ENCODE measurements around the gene DYRK1B. TPM values are rescaled to one million over a fixed set of nuclear protein-coding genes. Genes with fewer than 3 reads are reported as not detected.
"Not testable (repeated sequence)": the region's sequence is repeated elsewhere in the genome, so short reads cannot be mapped to it uniquely, and the experiment has no call there.

The DYRK1B gene
- polyA plus RNA-seq (2014; cell fraction: cytosol; rRNA removed): 15.3 and 18.4 TPM in 2 replicates
- polyA plus RNA-seq (2014; cell fraction: nucleus; rRNA removed): 9.5 and 16.3 TPM in 2 replicates

- DNase-seq (ENCODE audit: low spot score): peak; percentile 97
These were observed at the start of gene DYRK1B for GRCh38 chr19:39833464-39834286. TSS of gene DYRK1B (minus strand) at chr19:39834162. CDS start at chr19:39831867, 2,295 bp downstream.

GRCh38 chr19:39882645-39883044, 48.7 kb upstream of the DYRK1B start:
- not testable (repeated sequence) for DNase-seq (ENCODE audit: low spot score)

GRCh38 chr19:39881495-39882110, 47.6 kb upstream of the DYRK1B start:
- peak; percentile 63 for DNase-seq (ENCODE audit: low spot score)

DNA sequence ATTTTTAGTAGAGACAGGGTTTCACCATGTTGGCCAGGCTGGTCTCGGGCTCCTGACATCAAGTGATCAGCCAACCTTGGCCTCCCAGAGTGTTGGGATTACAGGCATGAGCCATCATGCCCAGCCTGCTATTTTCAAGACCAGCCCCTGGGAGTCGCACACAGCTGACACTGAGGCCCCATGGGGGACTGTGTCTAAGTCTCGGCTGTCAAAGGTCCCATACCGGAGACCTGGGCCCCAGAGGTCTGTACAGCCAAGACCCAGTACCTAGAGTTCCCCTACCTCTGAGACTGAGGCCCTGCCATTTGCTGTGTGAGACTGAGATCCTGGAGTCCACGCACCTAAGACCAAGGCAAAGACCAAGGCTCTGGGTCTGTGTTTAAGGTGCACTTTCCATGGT, 46.3 kb upstream of the DYRK1B start:
- not testable (repeated sequence) for DNase-seq (ENCODE audit: low spot score)

- not testable (repeated sequence) for DNase-seq (ENCODE audit: low spot score)
These were observed 45.8 kb upstream of the DYRK1B start for GRCh38 chr19:39879796-39880195.

GRCh38 chr19:39878866-39879265, 44.9 kb upstream of the DYRK1B start:
- not testable (repeated sequence) for DNase-seq (ENCODE audit: low spot score)

GRCh38 chr19:39878398-39878797, 44.4 kb upstream of the DYRK1B start:
- DNase-seq (ENCODE audit: low spot score): no peak

DNA sequence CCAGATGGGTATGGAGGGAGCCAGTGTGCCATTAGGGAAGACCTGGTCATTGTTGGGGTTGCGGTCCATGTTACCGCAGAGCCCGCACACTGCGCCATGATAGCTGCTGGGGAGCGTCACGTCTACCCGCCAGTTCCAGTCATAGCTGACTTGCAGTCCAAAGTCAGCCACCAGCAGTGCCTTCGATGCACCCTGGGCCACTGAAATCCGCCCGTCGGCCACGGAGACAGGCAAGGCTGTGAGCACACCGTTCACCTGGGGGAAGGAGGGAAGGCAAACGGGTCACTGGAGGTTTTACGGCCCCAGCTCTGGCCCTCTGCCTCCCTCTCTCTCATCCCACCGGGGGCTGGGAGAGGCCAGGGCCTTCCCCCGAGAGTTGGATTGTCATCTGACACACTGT, 44.0 kb upstream of the DYRK1B start:
- DNase-seq (ENCODE audit: low spot score): not testable (repeated sequence)

DNA sequence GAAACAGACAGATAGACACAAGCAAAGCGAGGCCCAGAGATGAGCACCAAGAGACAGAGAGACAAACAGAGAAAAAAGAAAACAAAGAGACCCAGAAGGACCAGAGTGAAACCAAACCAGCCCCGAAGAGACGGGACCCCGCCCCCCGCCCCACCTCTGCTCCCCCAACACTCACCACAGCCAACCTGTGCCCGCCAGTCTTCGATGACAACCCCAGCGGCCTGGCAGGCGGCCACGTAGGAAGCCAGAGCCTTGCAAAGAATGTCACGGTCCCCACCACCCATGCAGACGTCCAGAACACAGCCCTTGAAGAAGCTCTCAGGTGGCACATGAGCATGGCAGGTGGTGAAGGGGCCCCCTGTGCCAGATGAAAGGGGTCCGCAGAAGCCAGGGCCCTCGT, 43.5 kb upstream of the DYRK1B start:
- not testable (repeated sequence) for DNase-seq (ENCODE audit: low spot score)

DNA sequence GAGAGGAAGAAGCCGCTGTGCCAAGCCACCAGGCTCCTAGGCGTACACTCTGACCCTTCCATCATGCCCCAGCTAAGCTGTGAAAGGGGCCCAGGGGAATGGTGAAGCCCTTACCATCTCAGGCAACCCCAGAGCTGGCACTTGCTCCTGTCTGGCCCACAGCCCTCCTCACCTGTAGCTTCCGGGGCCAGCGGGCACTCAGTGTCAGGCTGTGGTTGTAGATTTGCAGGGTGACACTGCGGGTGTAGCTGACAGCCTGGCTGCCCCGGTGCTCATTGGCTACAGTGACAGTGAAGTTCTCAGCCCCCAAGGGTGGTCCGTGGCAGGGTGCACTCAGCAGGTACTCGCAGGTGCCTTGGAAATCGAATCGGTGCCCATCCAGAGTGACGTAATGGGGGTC, 42.5 kb upstream of the DYRK1B start:
- DNase-seq (ENCODE audit: low spot score): not testable (repeated sequence)

- DNase-seq (ENCODE audit: low spot score): peak; percentile 56
These were observed 41.5 kb upstream of the DYRK1B start for GRCh38 chr19:39875401-39875864.

- DNase-seq (ENCODE audit: low spot score): no peak
These were observed 40.4 kb upstream of the DYRK1B start for GRCh38 chr19:39874404-39874803.

DNA sequence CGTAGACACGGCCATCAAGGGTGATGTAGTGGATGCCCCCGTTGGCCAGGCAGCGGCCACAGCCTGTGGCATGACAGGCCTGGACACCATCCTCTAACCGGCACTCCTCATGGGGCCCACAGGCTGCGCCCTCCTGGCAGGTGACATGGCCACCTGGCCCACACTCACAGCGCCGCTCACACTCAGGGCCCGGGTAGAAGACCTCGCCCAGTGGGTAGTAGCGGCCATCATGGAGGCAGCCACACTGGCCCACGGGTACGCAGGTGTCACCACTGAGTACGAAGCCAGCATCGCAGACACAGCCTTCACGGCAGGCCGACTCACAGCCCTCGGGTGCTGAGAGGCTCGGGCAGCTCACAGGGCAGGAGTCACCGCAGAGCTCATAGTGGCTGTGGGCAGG, 39.4 kb upstream of the DYRK1B start:
- no peak for DNase-seq (ENCODE audit: low spot score)

DNA sequence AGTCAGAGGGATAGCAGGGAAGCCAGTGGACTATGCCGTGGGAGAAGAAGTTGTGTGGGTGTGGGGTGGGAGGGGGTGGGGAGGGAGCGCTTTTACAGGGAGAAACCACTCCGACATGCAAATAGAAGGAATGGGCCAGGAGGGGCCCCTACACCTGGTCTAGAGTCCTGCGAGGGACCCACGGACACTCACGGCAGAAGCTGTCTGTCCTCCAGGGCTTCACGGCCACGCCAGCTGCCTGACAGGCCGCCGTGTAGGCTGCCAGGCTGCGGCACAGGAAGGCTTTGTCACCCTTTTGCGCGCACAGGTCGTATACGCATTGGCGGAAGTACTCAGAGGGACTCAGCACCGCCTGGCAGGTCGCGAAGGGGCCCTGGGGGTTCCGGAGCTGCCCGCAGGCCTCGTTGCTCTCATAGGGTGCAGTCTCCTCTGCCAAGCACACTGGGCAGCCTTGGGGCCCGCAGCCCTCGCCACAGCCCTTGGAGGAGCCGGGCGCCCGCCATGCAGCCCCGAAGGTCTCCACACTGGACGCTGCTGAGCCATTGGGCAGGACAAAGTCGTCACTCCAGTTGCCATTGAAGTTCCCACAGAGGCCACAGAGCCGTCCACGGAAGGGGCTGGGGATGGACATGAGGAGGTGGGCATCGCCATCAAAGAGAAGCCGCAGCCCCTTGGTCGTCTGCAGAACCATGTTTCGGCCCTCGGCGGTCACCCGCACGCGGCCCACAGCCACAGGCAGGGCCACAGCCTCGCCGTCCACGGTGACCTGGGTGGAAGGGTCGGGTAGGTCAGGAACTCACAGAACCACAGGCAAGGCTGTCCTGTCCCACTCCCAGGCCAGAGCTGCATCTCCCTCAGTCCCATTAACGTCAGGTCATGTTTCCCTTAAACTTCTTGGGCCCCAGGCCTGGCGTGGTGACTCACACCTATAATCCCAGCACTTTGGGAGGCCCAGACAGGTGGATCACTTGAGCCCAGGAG, 38.2 kb upstream of the DYRK1B start:
- DNase-seq (ENCODE audit: low spot score): no peak

- no peak for DNase-seq (ENCODE audit: low spot score)
These were observed 37.4 kb upstream of the DYRK1B start for GRCh38 chr19:39871362-39871761.

GRCh38 chr19:39870171-39870971, 36.4 kb upstream of the DYRK1B start:
- peak; percentile 45 for DNase-seq (ENCODE audit: low spot score)

DNA sequence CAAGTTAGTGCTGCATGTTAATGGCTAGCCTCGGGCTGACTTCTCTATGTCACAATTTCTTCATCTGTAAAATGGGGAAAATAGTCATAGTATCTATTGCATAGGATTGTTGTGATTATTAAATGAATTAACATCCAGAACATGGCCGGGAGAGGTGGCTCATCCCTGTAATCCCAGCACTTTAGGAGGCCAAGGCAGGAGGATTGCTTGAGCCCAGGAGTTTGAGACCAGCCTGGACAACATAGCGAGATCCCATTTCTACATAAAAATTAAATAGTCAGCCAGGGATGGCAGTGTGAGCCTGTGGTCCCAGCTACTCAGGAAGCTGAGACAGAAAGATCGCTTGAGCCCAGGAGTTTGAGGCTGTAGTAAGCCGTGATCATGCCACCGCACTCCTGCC, 34.0 kb upstream of the DYRK1B start:
- no peak for DNase-seq (ENCODE audit: low spot score)

DNA sequence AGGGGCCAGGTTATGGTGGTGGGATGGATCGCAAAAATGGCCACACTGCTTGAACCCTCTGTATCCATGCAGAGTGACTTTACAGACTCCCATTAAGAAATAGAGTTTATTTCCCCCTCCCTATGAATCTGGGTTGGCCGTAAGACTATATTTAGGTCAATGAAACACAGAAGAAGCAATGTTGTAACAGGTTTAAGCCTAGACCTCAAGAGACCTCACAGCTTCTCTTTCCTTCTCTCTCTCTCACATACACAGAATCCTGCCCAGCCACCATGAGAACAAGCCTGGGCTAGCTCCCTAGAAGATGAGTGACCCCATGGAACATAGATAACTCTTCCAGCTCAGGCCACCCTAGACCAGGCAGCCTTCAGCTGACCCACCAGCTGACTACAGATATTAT, 33.2 kb upstream of the DYRK1B start:
- no peak for DNase-seq (ENCODE audit: low spot score)

- no peak for DNase-seq (ENCODE audit: low spot score)
These were observed 32.0 kb upstream of the DYRK1B start for GRCh38 chr19:39865953-39866352.

GRCh38 chr19:39865186-39865585, 31.2 kb upstream of the DYRK1B start:
- no peak for DNase-seq (ENCODE audit: low spot score)

DNA sequence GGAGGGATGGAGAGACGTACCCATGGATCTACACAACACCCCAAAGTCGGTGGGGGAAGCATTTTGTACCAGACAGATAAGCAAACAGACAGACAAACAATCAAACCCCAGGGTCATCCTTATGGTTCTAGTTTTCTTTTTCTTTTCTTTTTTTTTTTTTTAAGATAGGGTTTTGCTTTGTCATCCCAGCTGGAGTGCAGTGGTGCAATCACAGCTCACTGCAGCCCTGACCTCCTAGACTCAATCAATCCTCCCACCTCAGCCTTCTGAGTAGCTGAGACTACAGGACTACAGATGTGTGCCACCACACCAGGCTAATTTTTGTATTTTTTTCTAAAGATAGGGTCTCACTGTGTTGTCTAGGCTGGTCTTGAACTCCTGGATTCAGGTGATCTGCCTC, 30.2 kb upstream of the DYRK1B start:
- no peak for DNase-seq (ENCODE audit: low spot score)

All from SK-N-DZ (cell line).